DND-41 (cell line): ENCODE measurements around the gene MKLN1.

Source experiments
- ATAC-seq: fragments of 200-7000 bp; cut with Tn5 transposase; 3 replicates; pipeline ENCODE4 v1.9.1; 2021; ENCODE audit warnings: low read depth; ENCODE audit not compliant: insufficient read depth
- DNase-seq: peaks from one replicate; pipeline ENCODE4 v3.0.0-alpha.2; 2020
- H2AFZ ChIP-seq: 2 replicates; pipeline ENCODE4 v1.6.0; 2012; ENCODE audit warnings: low read depth, low read length
- H3K27ac ChIP-seq: 2 replicates; pipeline ENCODE4 v1.5.1; 2012; ENCODE audit warnings: low read length, inconsistent platforms
- H3K27me3 ChIP-seq: fragments of 200-600 bp; sonication (generic); 2 replicates; pipeline ENCODE4 v1.6.0; 2012; ENCODE audit warnings: low read length, mild to moderate bottlenecking, inconsistent platforms; ENCODE audit not compliant: insufficient read depth, poor library complexity
- H3K36me3 ChIP-seq: 2 replicates; pipeline ENCODE4 v1.5.1; 2012; ENCODE audit warnings: low read length, inconsistent platforms; ENCODE audit not compliant: insufficient read depth
- H3K4me1 ChIP-seq: 2 replicates; pipeline ENCODE4 v1.5.1; 2012; ENCODE audit warnings: mild to moderate bottlenecking, low read length; ENCODE audit not compliant: insufficient read depth
- H3K4me2 ChIP-seq: 2 replicates; pipeline ENCODE4 v1.6.0; 2012; ENCODE audit warnings: mild to moderate bottlenecking, moderate library complexity, low read length, inconsistent platforms; ENCODE audit not compliant: insufficient read depth
- H3K4me3 ChIP-seq, 2 experiments: fragments of 200-600 bp in 1 of 2; shearing (Covaris generic) in 1 of 2; 2 replicates each; pipeline ENCODE4 v1.5.1; 2012 to 2016; ENCODE audit warnings: inconsistent platforms in 2 of 2, low read length in 2 of 2, mild to moderate bottlenecking in 2 of 2, low read depth in 1 of 2, moderate library complexity in 1 of 2
- H3K79me2 ChIP-seq: 2 replicates; pipeline ENCODE4 v1.6.0; 2012; ENCODE audit warnings: low read length, inconsistent platforms; ENCODE audit not compliant: insufficient read depth
- H3K9ac ChIP-seq: 2 replicates; pipeline ENCODE4 v1.6.0; 2012; ENCODE audit warnings: low read depth, mild to moderate bottlenecking, inconsistent platforms, low read length, moderate library complexity
- H3K9me3 ChIP-seq: 2 replicates; pipeline ENCODE4 v1.5.1; 2012; ENCODE audit warnings: low read length, moderate library complexity, mild to moderate bottlenecking, inconsistent platforms; ENCODE audit not compliant: insufficient read depth, severe bottlenecking
- H4K20me1 ChIP-seq: 2 replicates; pipeline ENCODE4 v1.6.0; 2012; ENCODE audit warnings: low read length; ENCODE audit not compliant: insufficient read depth
- CTCF ChIP-seq: IDR thresholded peaks from 2 replicates; pipeline ENCODE4 v1.5.1; 2012; ENCODE audit warnings: borderline replicate concordance, low read length, moderate library complexity, mild to moderate bottlenecking; ENCODE audit not compliant: poor library complexity, severe bottlenecking; ENCODE audit errors: extremely low read depth
- EZH2 ChIP-seq: IDR thresholded peaks from 3 replicates; pipeline ENCODE4 v1.6.1; 2012; ENCODE audit warnings: borderline replicate concordance, low read depth, mild to moderate bottlenecking, moderate library complexity, low read length, inconsistent platforms; ENCODE audit not compliant: severe bottlenecking

Gene MKLN1

GRCh38 chr7:131466735-131467365 is 139.2 kb downstream of the MKLN1 start:
- Histone ChIP-seq H3K4me2 (no peak overlapping the region), H3K36me3 (peaks cover 86% of the 10 kb centered on the region), H3K79me2 (no peaks in the 10 kb centered on the region), H3K4me3 (no peak overlapping the region), H3K9me3 (no peaks in the 10 kb centered on the region), H3K27ac (no peak overlapping the region), H4K20me1 (no peaks in the 10 kb centered on the region), H3K4me1 (no peaks in the 10 kb centered on the region), H3K27me3 (no peaks in the 10 kb centered on the region), H2AFZ (no peak overlapping the region), H3K9ac (no peak overlapping the region)
- no peak for ATAC-seq
- TF ChIP-seq EZH2 (no peak), CTCF (no peak)
- no peak for DNase-seq

GRCh38 chr7:131467788-131468187 is 140.1 kb downstream of the MKLN1 start:
- H3K27ac ChIP-seq, result no peak overlapping the region
- H3K36me3 ChIP-seq, result peaks cover 83% of the 10 kb centered on the region

GRCh38 chr7:131471250-131472004 is 143.8 kb downstream of the MKLN1 start:
- Histone ChIP-seq H3K4me2 (no peak overlapping the region), H4K20me1 (no peaks in the 10 kb centered on the region), H2AFZ (no peak overlapping the region), H3K79me2 (no peaks in the 10 kb centered on the region), H3K9me3 (no peaks in the 10 kb centered on the region), H3K9ac (no peak overlapping the region), H3K36me3 (peaks cover 65% of the 10 kb centered on the region), H3K27me3 (no peaks in the 10 kb centered on the region), H3K4me1 (no peaks in the 10 kb centered on the region), H3K4me3 (no peak overlapping the region), H3K27ac (no peak overlapping the region)
- DNase-seq, result no peak
- TF ChIP-seq EZH2, result no peak
- TF ChIP-seq CTCF, result no peak
- ATAC-seq, result no peak

More at GRCh38 chr7:131467788-131468187, 140.1 kb downstream of the MKLN1 start:
- DNase-seq, result no peak
- Histone ChIP-seq H3K4me1 (no peaks in the 10 kb centered on the region), H2AFZ (no peak overlapping the region), H3K27me3 (no peaks in the 10 kb centered on the region), H3K9ac (no peak overlapping the region), H4K20me1 (no peaks in the 10 kb centered on the region), H3K4me3 (no peak overlapping the region), H3K79me2 (no peaks in the 10 kb centered on the region), H3K9me3 (no peaks in the 10 kb centered on the region), H3K4me2 (no peak overlapping the region)
- no peak for TF ChIP-seq CTCF
- TF ChIP-seq EZH2, result no peak
- no peak for ATAC-seq

GRCh38 chr7:131476740-131477139 is 149.1 kb downstream of the MKLN1 start:
- no peaks in the 10 kb centered on the region for H3K27me3 ChIP-seq
- ATAC-seq, result no peak

More at GRCh38 chr7:131476740-131477139, 149.1 kb downstream of the MKLN1 start:
- Histone ChIP-seq H3K9me3 (no peaks in the 10 kb centered on the region), H3K9ac (no peak overlapping the region), H3K4me1 (no peaks in the 10 kb centered on the region), H3K79me2 (no peaks in the 10 kb centered on the region), H3K36me3 (peaks cover 16% of the 10 kb centered on the region), H4K20me1 (no peaks in the 10 kb centered on the region), H2AFZ (no peak overlapping the region), H3K4me2 (no peak overlapping the region), H3K27ac (no peak overlapping the region), H3K4me3 (no peak overlapping the region)
- TF ChIP-seq CTCF (no peak), EZH2 (no peak)
- no peak for DNase-seq
